GM12875 (cell line): ENCODE measurements around the gene DIAPH3.

ENCODE experiments used
- H3K4me3 ChIP-seq: one replicate; pipeline ENCODE4 v1.5.1; 2011; ENCODE audit warnings: low read depth, low read length, control low read depth
- TF ChIP-seq, protein P1 (sequence below): IDR thresholded peaks from 2 replicates; pipeline ENCODE4 v1.5.1; 2011; ENCODE audit warnings: low read depth, mild to moderate bottlenecking, control low read depth, inconsistent platforms, low read length, moderate library complexity, borderline replicate concordance; ENCODE audit not compliant: insufficient read depth

Gene DIAPH3

DNA sequence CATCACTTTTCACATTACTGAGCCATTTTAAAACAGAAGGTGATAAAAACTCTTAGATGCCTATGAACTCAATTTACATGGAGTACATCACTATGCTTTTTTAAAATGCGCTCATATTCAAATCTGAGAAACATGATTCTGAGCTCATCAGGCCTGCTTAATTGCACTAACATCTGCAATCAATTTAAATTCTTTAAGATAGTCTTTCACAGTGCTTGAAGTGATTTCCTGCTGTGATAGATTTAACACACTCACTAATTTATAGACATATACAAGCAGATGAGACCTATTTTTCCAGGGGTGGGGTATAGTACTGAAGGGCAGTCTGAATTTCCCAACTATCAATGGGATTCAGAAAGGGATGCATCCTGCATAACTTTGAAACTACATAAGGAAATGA is 82.9 kb downstream of the DIAPH3 start:
- no peak overlapping the region for H3K4me3 ChIP-seq
- TF ChIP-seq, protein P1, sequence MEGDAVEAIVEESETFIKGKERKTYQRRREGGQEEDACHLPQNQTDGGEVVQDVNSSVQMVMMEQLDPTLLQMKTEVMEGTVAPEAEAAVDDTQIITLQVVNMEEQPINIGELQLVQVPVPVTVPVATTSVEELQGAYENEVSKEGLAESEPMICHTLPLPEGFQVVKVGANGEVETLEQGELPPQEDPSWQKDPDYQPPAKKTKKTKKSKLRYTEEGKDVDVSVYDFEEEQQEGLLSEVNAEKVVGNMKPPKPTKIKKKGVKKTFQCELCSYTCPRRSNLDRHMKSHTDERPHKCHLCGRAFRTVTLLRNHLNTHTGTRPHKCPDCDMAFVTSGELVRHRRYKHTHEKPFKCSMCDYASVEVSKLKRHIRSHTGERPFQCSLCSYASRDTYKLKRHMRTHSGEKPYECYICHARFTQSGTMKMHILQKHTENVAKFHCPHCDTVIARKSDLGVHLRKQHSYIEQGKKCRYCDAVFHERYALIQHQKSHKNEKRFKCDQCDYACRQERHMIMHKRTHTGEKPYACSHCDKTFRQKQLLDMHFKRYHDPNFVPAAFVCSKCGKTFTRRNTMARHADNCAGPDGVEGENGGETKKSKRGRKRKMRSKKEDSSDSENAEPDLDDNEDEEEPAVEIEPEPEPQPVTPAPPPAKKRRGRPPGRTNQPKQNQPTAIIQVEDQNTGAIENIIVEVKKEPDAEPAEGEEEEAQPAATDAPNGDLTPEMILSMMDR, result no peak

DNA sequence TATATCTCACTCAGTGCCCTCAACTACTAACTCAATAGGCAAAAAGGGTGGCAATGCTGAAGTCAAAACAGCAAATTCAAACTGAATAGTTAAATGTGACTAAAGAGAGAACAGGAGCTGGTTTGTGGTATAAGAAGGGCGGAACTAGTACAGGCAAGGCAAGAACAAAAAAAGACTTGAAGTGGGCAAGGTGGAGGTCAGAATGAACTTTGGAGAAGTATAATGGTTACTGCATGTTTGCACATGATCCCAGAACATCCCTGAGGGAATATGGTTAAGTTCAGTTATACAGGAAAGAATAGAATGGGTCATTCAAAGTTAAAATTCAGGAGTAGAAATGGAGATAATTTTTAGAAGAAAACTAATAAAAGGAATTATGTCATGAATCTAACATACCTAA is 85.5 kb downstream of the DIAPH3 start:
- TF ChIP-seq, protein P1, result no peak
- no peak overlapping the region for H3K4me3 ChIP-seq

DNA sequence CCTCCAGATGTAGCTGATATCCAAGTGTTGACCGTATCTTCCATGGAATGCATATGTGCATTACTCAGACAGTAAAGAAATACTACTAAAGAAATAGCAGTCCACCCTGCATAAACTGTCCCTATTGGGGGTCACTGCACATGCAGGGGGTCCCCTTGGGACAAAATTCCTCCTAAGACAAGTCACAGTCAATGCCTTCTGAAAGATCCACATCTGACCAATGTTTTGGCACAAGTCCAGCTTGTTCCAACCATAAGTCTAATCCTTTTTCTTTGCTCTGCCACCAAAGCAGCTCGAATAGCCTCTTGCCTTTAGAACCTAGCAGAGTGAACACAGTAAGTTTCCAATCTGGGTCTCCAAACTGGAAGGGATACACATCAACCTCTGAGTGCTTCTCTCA is 87.9 kb downstream of the DIAPH3 start:
- H3K4me3 ChIP-seq, result no peak overlapping the region
- TF ChIP-seq, protein P1, result no peak

DNA sequence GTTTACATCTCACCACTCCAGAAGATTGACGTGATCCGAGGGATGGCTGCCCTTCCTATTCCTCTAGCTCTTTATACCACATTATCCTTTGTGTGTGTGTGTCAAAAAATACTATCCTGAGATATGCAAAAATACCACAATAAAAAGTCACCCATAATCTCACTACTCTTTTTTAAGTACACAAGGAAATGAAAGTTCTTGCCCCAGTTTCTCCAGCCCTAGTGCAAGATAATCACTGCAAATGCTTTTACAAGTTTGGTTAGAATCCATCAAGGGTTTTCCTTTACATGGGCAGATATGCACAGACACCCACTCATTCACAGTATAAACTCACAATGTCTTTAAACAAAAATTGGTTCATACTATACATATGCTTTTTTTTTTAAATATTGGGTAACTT is 89.3 kb downstream of the DIAPH3 start:
- TF ChIP-seq, protein P1, result no peak
- no peak overlapping the region for H3K4me3 ChIP-seq

DNA sequence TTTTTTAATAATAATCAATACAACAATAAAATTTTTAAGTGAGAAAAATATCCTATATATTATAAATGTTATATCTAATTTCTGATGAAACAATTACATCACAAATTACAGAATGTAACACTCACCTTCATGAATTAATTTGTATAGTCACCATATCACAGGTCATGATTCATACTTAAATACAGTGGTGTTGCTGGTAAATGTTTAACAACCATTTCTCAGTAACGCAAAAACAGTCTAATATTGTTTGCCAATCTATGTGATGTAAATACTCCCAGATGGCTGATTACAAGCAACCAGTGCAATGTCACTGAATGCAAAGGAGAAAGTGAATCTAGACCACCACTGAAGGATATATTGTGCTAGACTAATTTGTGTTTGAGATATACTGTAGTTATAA is 97.5 kb downstream of the DIAPH3 start:
- H3K4me3 ChIP-seq, result no peak overlapping the region
- TF ChIP-seq, protein P1, result no peak

DNA sequence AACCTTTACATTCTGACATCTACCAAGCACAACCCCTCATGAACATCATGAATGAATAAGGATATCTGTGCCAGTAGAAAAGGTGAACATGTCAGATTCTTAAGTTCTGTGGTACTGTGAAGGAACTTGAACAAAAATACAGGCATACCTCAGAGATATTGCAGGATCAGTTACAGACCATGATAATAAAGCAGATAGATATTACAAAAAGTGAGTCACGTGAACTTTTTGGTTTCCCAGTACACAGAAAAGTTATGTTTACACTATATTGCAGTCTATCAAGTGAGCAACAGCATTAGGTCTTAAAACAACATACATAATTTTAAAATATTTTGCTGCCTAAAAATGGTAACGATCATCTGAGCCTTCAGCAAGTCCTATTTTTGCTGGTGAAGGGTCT is 101.2 kb downstream of the DIAPH3 start:
- H3K4me3 ChIP-seq, result no peak overlapping the region
- TF ChIP-seq, protein P1, result no peak

DNA sequence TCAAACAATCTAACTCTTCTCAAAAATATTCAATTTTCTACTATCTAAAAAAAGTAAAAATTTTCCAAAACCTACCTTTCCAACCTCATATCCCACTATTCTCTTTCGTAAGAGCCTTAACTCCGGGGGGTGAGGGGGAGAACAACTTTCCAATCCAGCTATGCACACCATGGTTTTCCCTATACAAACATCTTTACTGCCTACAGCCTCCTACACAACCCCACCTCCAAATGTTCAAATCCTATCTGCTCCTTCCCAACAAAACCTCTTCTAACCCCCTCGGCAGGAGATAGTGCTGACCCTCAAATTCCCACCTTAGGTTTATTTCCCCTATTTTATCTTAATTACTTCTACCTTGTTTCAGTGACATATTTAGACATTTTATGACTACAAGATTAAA is 102.0 kb downstream of the DIAPH3 start:
- H3K4me3 ChIP-seq, result no peak overlapping the region
- TF ChIP-seq, protein P1, result no peak
